ENCODE results near the gene ZAR1. TPM values are rescaled to one million over a fixed set of nuclear protein-coding genes. Genes with fewer than 3 reads are reported as not detected.

Gene ZAR1
- total RNA-seq, 2 donors from 2014 or later = 0.18 TPM; not detected in 1

- H3K9ac ChIP-seq (ENCODE audit: extremely low read depth, low read length, poor library complexity, severe bottlenecking) = no peak overlapping the region
- H3K4me1 Mint-ChIP-seq = peaks cover 17% of the 10 kb centered on the region
- DNase-seq = no peak
- H3K27me3 Mint-ChIP-seq (ENCODE audit: insufficient read depth) = peaks cover 4% of the 10 kb centered on the region
- WGBS, 2 experiments (ENCODE audit: insufficient coverage in 1 of 2, insufficient read length in 1 of 2) = 30% methylated on average over 2 of the region's 2 CpGs; no CpG with 5 or more reads in 1 of the 2 experiments
- peaks cover 10% of the 10 kb centered on the region for H3K4me1 ChIP-seq (ENCODE audit: control insufficient read depth, insufficient read depth, low read length)
- TF ChIP-seq CTCF (conservative IDR thresholded peaks at IDR 0.05) = no peak
- no peak overlapping the region for H3K27ac Mint-ChIP-seq
- H3K36me3 Mint-ChIP-seq (ENCODE audit: low read depth) = no peaks in the 10 kb centered on the region
- no peaks in the 10 kb centered on the region for H3K9me3 ChIP-seq (ENCODE audit: control insufficient read depth, low read length)
- no peaks in the 10 kb centered on the region for H3K27me3 ChIP-seq (ENCODE audit: control insufficient read depth, insufficient read depth, low read length, poor library complexity, severe bottlenecking)
- H3K4me3 Mint-ChIP-seq = no peak overlapping the region
- no peak overlapping the region for H3K4me3 ChIP-seq (ENCODE audit: low read length)
- peak overlapping the region; percentile 87 for H3K27ac ChIP-seq (ENCODE audit: low read depth, low read length)
- no peaks in the 10 kb centered on the region for H3K36me3 ChIP-seq (ENCODE audit: control insufficient read depth, insufficient read depth, low read length)
- no peaks in the 10 kb centered on the region for H3K9me3 Mint-ChIP-seq
Measured at GRCh38 chr4:48470570-48470969, 19.5 kb upstream of the ZAR1 start.

GRCh38 chr4:48472794-48473193, 17.3 kb upstream of the ZAR1 start:
- Mint-ChIP-seq H3K27ac (no peak overlapping the region), H3K36me3 (ENCODE audit: low read depth) (no peaks in the 10 kb centered on the region), H3K27me3 (ENCODE audit: insufficient read depth) (peaks cover 4% of the 10 kb centered on the region), H3K9me3 (no peaks in the 10 kb centered on the region), H3K4me3 (no peak overlapping the region), H3K4me1 (peaks cover 18% of the 10 kb centered on the region)
- H3K4me3 ChIP-seq (ENCODE audit: low read length) = no peak overlapping the region
- peaks cover 3% of the 10 kb centered on the region for H3K4me1 ChIP-seq (ENCODE audit: control insufficient read depth, insufficient read depth, low read length)
- H3K27me3 ChIP-seq (ENCODE audit: control insufficient read depth, insufficient read depth, low read length, poor library complexity, severe bottlenecking) = no peaks in the 10 kb centered on the region
- H3K9me3 ChIP-seq (ENCODE audit: control insufficient read depth, low read length) = no peaks in the 10 kb centered on the region
- 91% methylated on average over 1 of the region's 1 CpG; no CpG with 5 or more reads in 1 of the 2 experiments for WGBS, 2 experiments (ENCODE audit: insufficient coverage in 1 of 2, insufficient read length in 1 of 2)
- no peak for TF ChIP-seq CTCF (conservative IDR thresholded peaks at IDR 0.05)
- H3K36me3 ChIP-seq (ENCODE audit: control insufficient read depth, insufficient read depth, low read length) = no peaks in the 10 kb centered on the region
- DNase-seq = no peak
- H3K9ac ChIP-seq (ENCODE audit: extremely low read depth, low read length, poor library complexity, severe bottlenecking) = no peak overlapping the region
- no peak overlapping the region for H3K27ac ChIP-seq (ENCODE audit: low read depth, low read length)

- Histone ChIP-seq H3K4me3 (ENCODE audit: low read length) (no peak overlapping the region), H3K27me3 (ENCODE audit: control insufficient read depth, insufficient read depth, low read length, poor library complexity, severe bottlenecking) (no peaks in the 10 kb centered on the region), H3K9me3 (ENCODE audit: control insufficient read depth, low read length) (no peaks in the 10 kb centered on the region), H3K36me3 (ENCODE audit: control insufficient read depth, insufficient read depth, low read length) (no peaks in the 10 kb centered on the region), H3K9ac (ENCODE audit: extremely low read depth, low read length, poor library complexity, severe bottlenecking) (no peak overlapping the region), H3K27ac (ENCODE audit: low read depth, low read length) (no peak overlapping the region), H3K4me1 (ENCODE audit: control insufficient read depth, insufficient read depth, low read length) (peaks cover 3% of the 10 kb centered on the region)
- no peak for DNase-seq
- TF ChIP-seq CTCF (conservative IDR thresholded peaks at IDR 0.05) = no peak
- H3K36me3 Mint-ChIP-seq (ENCODE audit: low read depth) = no peaks in the 10 kb centered on the region
- H3K4me3 Mint-ChIP-seq = no peak overlapping the region
- H3K9me3 Mint-ChIP-seq = no peaks in the 10 kb centered on the region
- 92 to 95% methylated on average over 6 of the region's 6 CpGs for WGBS, 2 experiments (ENCODE audit: insufficient coverage in 1 of 2, insufficient read length in 1 of 2)
- peaks cover 14% of the 10 kb centered on the region for H3K4me1 Mint-ChIP-seq
- H3K27ac Mint-ChIP-seq = no peak overlapping the region
- peaks cover 4% of the 10 kb centered on the region for H3K27me3 Mint-ChIP-seq (ENCODE audit: insufficient read depth)
Measured at GRCh38 chr4:48475770-48476169, 14.3 kb upstream of the ZAR1 start.

Measured in endodermal cell (in vitro differentiated cells).